H1 (cell line): ENCODE results near the gene FOXN1. TPM values are rescaled to one million over a fixed set of nuclear protein-coding genes. Genes with fewer than 3 reads are reported as not detected.

Source experiments
- CTCF ChIA-PET: fragments of 300-600 bp; sonication (Branson Sonifier 250); formaldehyde crosslinking; loops from one replicate; lab custom pipeline; 2021; ENCODE audit not compliant: partially characterized antibody; lab: Charles Lee
- POLR2A ChIA-PET: fragments of 300-600 bp; sonication (Branson Sonifier 250); formaldehyde crosslinking; loops from one replicate; lab custom pipeline; 2021; ENCODE audit warnings: inconsistent platforms; ENCODE audit not compliant: partially characterized antibody; lab: Charles Lee
- DNase-seq, 2 experiments: peaks; one replicate each; pipeline versions ENCODE4 v3.0.0 to v3.0.0-alpha.2; 2010 to 2022; ENCODE audit warnings: low spot score in 2 of 2, low read depth in 1 of 2, mixed read lengths in 1 of 2
- FAIRE-seq: peaks from 2 replicates; lab custom pipeline; 2011; peaks lifted over from hg19 to GRCh38; lab: Jason Lieb, UNC
- H2AFZ ChIP-seq: 2 replicates; pipeline ENCODE4 v1.8.1; 2012; ENCODE audit warnings: low read length, inconsistent platforms
- H2AK5ac ChIP-seq: 2 replicates; pipeline ENCODE4 v1.6.1; 2013; ENCODE audit warnings: low read depth, low read length
- H2BK120ac ChIP-seq: replicated peaks from 2 replicates; pipeline ENCODE3; 2013; ENCODE audit warnings: low read depth, low read length, inconsistent platforms
- H2BK12ac ChIP-seq: 2 replicates; pipeline ENCODE4 v1.6.1; 2013; ENCODE audit warnings: low read depth, low read length
- H2BK15ac ChIP-seq: 2 replicates; pipeline ENCODE4 v1.6.1; 2013; ENCODE audit warnings: low read length
- H2BK20ac ChIP-seq: 2 replicates; pipeline ENCODE4 v1.6.1; 2013; ENCODE audit warnings: low read length
- H2BK5ac ChIP-seq: 2 replicates; pipeline ENCODE4 v1.6.1; 2013; ENCODE audit warnings: low read depth, low read length
- H3K14ac ChIP-seq: 2 replicates; pipeline ENCODE4 v1.6.1; 2013; ENCODE audit warnings: inconsistent platforms; ENCODE audit not compliant: insufficient read length
- H3K18ac ChIP-seq: 2 replicates; pipeline ENCODE4 v1.6.1; 2013; ENCODE audit warnings: low read length; ENCODE audit errors: extremely low read depth
- H3K23ac ChIP-seq: 2 replicates; pipeline ENCODE4 v1.6.1; 2013; ENCODE audit warnings: inconsistent platforms; ENCODE audit not compliant: insufficient read length
- H3K23me2 ChIP-seq: 2 replicates; pipeline ENCODE4 v1.6.1; 2013; ENCODE audit warnings: low read depth, low read length
- H3K27ac ChIP-seq: 2 replicates; pipeline ENCODE4 v1.6.1; 2011; ENCODE audit warnings: low read depth, low read length, inconsistent platforms
- H3K27me3 ChIP-seq, 4 experiments: replicated peaks in 1 of 4; 1 replicate in 1 of 4; 2 replicates in 3 of 4; pipeline versions ENCODE4 v1.6.1 to v1.8.1; 2011 to 2013; ENCODE audit warnings: low read length in 3 of 4, mild to moderate bottlenecking in 3 of 4, inconsistent platforms in 2 of 4, mixed read lengths in 2 of 4, moderate library complexity in 1 of 4; ENCODE audit not compliant: control insufficient read depth in 3 of 4, insufficient read depth in 3 of 4; ENCODE audit errors: extremely low read depth in 1 of 4
- H3K36me3 ChIP-seq, 4 experiments: 2 replicates each; pipeline versions ENCODE4 v1.6.1 to v1.8.1; 2011 to 2013; ENCODE audit warnings: mild to moderate bottlenecking in 4 of 4, low read length in 3 of 4, moderate library complexity in 2 of 4, control low read depth in 1 of 4, inconsistent platforms in 1 of 4; ENCODE audit not compliant: insufficient read depth in 4 of 4, control insufficient read depth in 2 of 4
- H3K4ac ChIP-seq: replicated peaks from 2 replicates; pipeline ENCODE3; 2013; ENCODE audit warnings: low read length, low read depth, mixed read lengths, inconsistent platforms; ENCODE audit not compliant: insufficient read length
- H3K4me1 ChIP-seq, 4 experiments: replicated peaks in 1 of 4; 1 replicate in 1 of 4; 2 replicates in 3 of 4; pipeline versions ENCODE4 v1.6.1 to v1.8.1; 2011 to 2013; ENCODE audit warnings: low read length in 3 of 4, inconsistent platforms in 2 of 4, mixed read lengths in 1 of 4; ENCODE audit not compliant: insufficient read depth in 4 of 4, control insufficient read depth in 3 of 4
- H3K4me2 ChIP-seq, 2 experiments: 2 replicates each; pipeline versions ENCODE4 v1.6.1 to v1.8.1; 2011 to 2013; ENCODE audit warnings: low read depth in 2 of 2, low read length in 2 of 2, control low read depth in 1 of 2, inconsistent platforms in 1 of 2, mild to moderate bottlenecking in 1 of 2; ENCODE audit not compliant: insufficient read depth in 1 of 2
- H3K4me3 ChIP-seq, 4 experiments: fragments of 200-600, 300-600 bp in 1 of 4; sonication (generic), shearing (Covaris generic), sonication (Bioruptor Twin) in 1 of 4; 2 replicates each; pipeline versions ENCODE4 v1.5.1 to v1.8.1; 2011 to 2016; ENCODE audit warnings: low read length in 4 of 4, low read depth in 3 of 4, control low read depth in 2 of 4, inconsistent platforms in 2 of 4, mild to moderate bottlenecking in 2 of 4, mixed read lengths in 1 of 4, moderate library complexity in 1 of 4; ENCODE audit not compliant: insufficient read depth in 2 of 4; ENCODE audit errors: extremely low read depth in 1 of 4
- H3K56ac ChIP-seq: replicated peaks from 2 replicates; pipeline ENCODE3; 2013; ENCODE audit warnings: low read depth, mild to moderate bottlenecking, mixed read lengths, low read length, inconsistent platforms; ENCODE audit not compliant: insufficient read length
- H3K79me1 ChIP-seq: 2 replicates; pipeline ENCODE4 v1.6.1; 2013; ENCODE audit warnings: low read depth, low read length, control low read depth
- H3K79me2 ChIP-seq, 2 experiments: 2 replicates each; pipeline versions ENCODE4 v1.6.1 to v1.8.1; 2012 to 2013; ENCODE audit warnings: low read length in 2 of 2, mild to moderate bottlenecking in 2 of 2, inconsistent platforms in 1 of 2; ENCODE audit not compliant: insufficient read depth in 2 of 2, control insufficient read depth in 1 of 2
- H3K9ac ChIP-seq, 4 experiments: replicated peaks in 1 of 4; 1 replicate in 1 of 4; 2 replicates in 3 of 4; pipeline versions ENCODE4 v1.6.1 to v1.8.1; 2011 to 2013; ENCODE audit warnings: low read depth in 3 of 4, low read length in 3 of 4, control low read depth in 2 of 4, mild to moderate bottlenecking in 2 of 4, moderate library complexity in 2 of 4, inconsistent platforms in 1 of 4; ENCODE audit errors: extremely low read depth in 1 of 4
- H3K9me3 ChIP-seq, 2 experiments: 2 replicates each; pipeline versions ENCODE4 v1.6.1 to v1.8.1; 2012 to 2013; ENCODE audit warnings: mild to moderate bottlenecking in 2 of 2, moderate library complexity in 2 of 2, control low read depth in 1 of 2, inconsistent platforms in 1 of 2, low read depth in 1 of 2, low read length in 1 of 2, mixed read lengths in 1 of 2; ENCODE audit not compliant: insufficient read depth in 2 of 2
- H4K20me1 ChIP-seq, 2 experiments: replicated peaks in 1 of 2; 2 replicates each; pipeline versions ENCODE3 to v1.8.1; 2011 to 2013; ENCODE audit warnings: inconsistent platforms in 2 of 2, low read length in 2 of 2, mild to moderate bottlenecking in 1 of 2; ENCODE audit not compliant: insufficient read depth in 2 of 2, control insufficient read depth in 1 of 2
- H4K5ac ChIP-seq: 2 replicates; pipeline ENCODE4 v1.6.1; 2013; ENCODE audit warnings: low read length, low read depth, mixed read lengths, inconsistent platforms; ENCODE audit not compliant: insufficient read length
- H4K8ac ChIP-seq: 2 replicates; pipeline ENCODE4 v1.8.0; 2013; ENCODE audit warnings: mild to moderate bottlenecking, moderate library complexity, low read length, inconsistent platforms; ENCODE audit not compliant: insufficient read depth; ENCODE audit errors: extremely low read depth
- H4K91ac ChIP-seq: replicated peaks from 2 replicates; pipeline ENCODE3; 2013; ENCODE audit warnings: low read length, mixed read lengths, inconsistent platforms; ENCODE audit not compliant: insufficient read length
- BCL11A ChIP-seq, 2 experiments: IDR thresholded peaks; one replicate each; pipeline ENCODE4 v1.6.1; 2011; ENCODE audit warnings: low read depth in 2 of 2, low read length in 2 of 2, mild to moderate bottlenecking in 2 of 2
- CBX8 ChIP-seq: fragments of 300-800, 300-1000 bp; sonication (generic); IDR thresholded peaks from 2 replicates; pipeline ENCODE4 v1.7.1; 2016; ENCODE audit warnings: low read depth, low read length, borderline replicate concordance
- CTCF ChIP-seq, 3 experiments: IDR thresholded peaks; 1 replicate in 2 of 3; 2 replicates in 1 of 3; pipeline versions ENCODE4 v1.5.1 to v1.6.1; 2011; ENCODE audit warnings: low read length in 3 of 3, mild to moderate bottlenecking in 3 of 3, inconsistent platforms in 2 of 3, low read depth in 1 of 3, moderate library complexity in 1 of 3; ENCODE audit not compliant: insufficient read depth in 1 of 3; ENCODE audit errors: control extremely low read depth in 1 of 3
- EP300 ChIP-seq, 2 experiments: IDR thresholded peaks; 1 replicate in 1 of 2; 2 replicates in 1 of 2; pipeline ENCODE4 v1.6.1; 2011 to 2012; ENCODE audit warnings: low read depth in 2 of 2, low read length in 2 of 2, mild to moderate bottlenecking in 2 of 2, borderline replicate concordance in 1 of 2, inconsistent platforms in 1 of 2, moderate library complexity in 1 of 2
- GTF2F1 ChIP-seq: IDR thresholded peaks from 2 replicates; pipeline ENCODE4 v1.6.1; 2012; ENCODE audit warnings: low read depth, low read length, improper control_type of control experiment, borderline replicate concordance
- RFX5 ChIP-seq: IDR thresholded peaks from 2 replicates; pipeline ENCODE4 v1.6.1; 2011; ENCODE audit warnings: low read depth, low read length, improper control_type of control experiment, borderline replicate concordance
- RXRA ChIP-seq: IDR thresholded peaks from 2 replicates; pipeline ENCODE4 v1.6.1; 2011; ENCODE audit warnings: low read depth, mild to moderate bottlenecking, low read length, moderate library complexity; ENCODE audit not compliant: insufficient read depth
- SAP30 ChIP-seq: fragments of 300-600 bp; sonication (generic); IDR thresholded peaks from 2 replicates; pipeline ENCODE4 v1.7.1; 2012; ENCODE audit warnings: low read length, moderate library complexity, mild to moderate bottlenecking, inconsistent platforms; ENCODE audit not compliant: insufficient read depth, insufficient replicate concordance
- SP2 ChIP-seq: IDR thresholded peaks from 2 replicates; pipeline ENCODE4 v1.6.1; 2012; ENCODE audit warnings: mild to moderate bottlenecking, low read length, inconsistent platforms
- SP4 ChIP-seq: IDR thresholded peaks from 2 replicates; pipeline ENCODE4 v1.6.1; 2012; ENCODE audit warnings: low read length, inconsistent platforms
- WGBS, 2 experiments: shearing (Covaris generic) in 1 of 2; methylation state at CpG; one replicate each; pipeline versions ENCODE4 v1.1.6 to v1.1.7; 2013 to 2015; ENCODE audit warnings: low lambda C conversion rate in 2 of 2, mixed read lengths in 2 of 2, inconsistent platforms in 1 of 2, low coverage in 1 of 2, missing lambda C conversion rate in 1 of 2; ENCODE audit not compliant: insufficient replicate concordance in 2 of 2, insufficient coverage in 1 of 2, insufficient read length in 1 of 2; ENCODE audit errors: extremely low coverage in 1 of 2, missing lambda C conversion rate in 1 of 2; 5-methylcytosine and 5-hydroxymethylcytosine counted together
- polyA plus RNA-seq, 7 experiments: library from polyadenylated mRNA; depleted of rRNA in 3 of 7; stranded (reverse) in 5 of 7; unstranded in 2 of 7; fragments of >200 nt in 5 of 7; fragments of 200-250 nt in 2 of 7; gene quantifications; 1 replicate in 5 of 7; 2 replicates in 1 of 7; 4 replicates in 1 of 7; pipeline versions ENCODE4 v1.2.1 to v1.2.3, GENCODE V29; 2011 to 2013; ENCODE audit warnings: missing spikeins in 2 of 7, mixed read lengths in 2 of 7
- total RNA-seq: library from RNA; stranded (reverse); fragmentation: NEBNext Ultra II Directional; extraction: Animal tissue kit (Norgen Biotek cat#: 25700); gene quantifications from 2 replicates; pipeline ENCODE4 v1.2.1, GENCODE V29; 2021

FOXN1 gene
- total and polyA plus RNA-seq, 2 of the 8 experiments (the other 6 are each of a cell fraction or from before 2014, with no cell fraction given) = not detected

- no peak overlapping the region for H3K14ac ChIP-seq
- no peaks in the 10 kb centered on the region for H3K36me3 ChIP-seq
- H4K8ac ChIP-seq = no peak overlapping the region
- 0 out of 2 replicates have a peak overlapping the region, but pooled peaks have one; percentile 1 for H2AFZ ChIP-seq
- H3K9me3 ChIP-seq = no peaks in the 10 kb centered on the region
- WGBS, 2 experiments = 81% methylated on average over 7 of the region's 7 CpGs; no CpG with 5 or more reads in 1 of the 2 experiments
- H2BK12ac ChIP-seq = no peak overlapping the region
- no peak overlapping the region for H3K4me3 ChIP-seq
- CTCF ChIA-PET = interaction anchor here (1.0 to 1.5 kb wide), 2 partner anchors 16 to 70 kb away, joined by 3 to 4 read pairs; no protein-coding TSS in a partner anchor
- H3K79me2 ChIP-seq = no peaks in the 10 kb centered on the region
- H3K23me2 ChIP-seq = peaks cover 2% of the 10 kb centered on the region; the same call in 1 of the 2 replicates
- no peak overlapping the region for H2BK20ac ChIP-seq
- H2BK120ac ChIP-seq = no peak overlapping the region
- H3K23ac ChIP-seq = no peak overlapping the region
- no peaks in the 10 kb centered on the region; a peak in 2 of 7 replicates for H3K27me3 ChIP-seq
- TF ChIP-seq RFX5 = no peak
- TF ChIP-seq SAP30 = no peak
- no peak for TF ChIP-seq SP4
- TF ChIP-seq EP300 (IDR thresholded peaks at IDR 0.05; ENCODE audit: borderline replicate concordance in 1 of 2, low read depth in 2 of 2, low read length in 2 of 2) = no peak
- TF ChIP-seq CBX8 = no peak
- TF ChIP-seq SP2 = no peak
- TF ChIP-seq RXRA = no peak
- TF ChIP-seq CTCF (IDR thresholded peaks at IDR 0.05; ENCODE audit: control extremely low read depth in 1 of 3, insufficient read depth in 1 of 3, low read depth in 1 of 3, low read length in 3 of 3) = no peak
- TF ChIP-seq GTF2F1 = no peak
- TF ChIP-seq BCL11A (IDR thresholded peaks at IDR 0.05; ENCODE audit: low read depth in 2 of 2, low read length in 2 of 2) = no peak
- H3K18ac ChIP-seq = no peak overlapping the region
- no peak overlapping the region for H4K91ac ChIP-seq
- H3K4ac ChIP-seq = no peak overlapping the region
- POLR2A ChIA-PET = no interaction called here
- H3K27ac ChIP-seq = no peak overlapping the region
- H3K56ac ChIP-seq = no peak overlapping the region
- H3K4me1 ChIP-seq = peaks cover 0 to 3% (median under 1%) of the 10 kb centered on the region in 4 experiments; a peak in 1 of 7 replicates
- no peak overlapping the region for H3K9ac ChIP-seq
- no peak overlapping the region for H3K4me2 ChIP-seq
- DNase-seq (peak in 1 of 2 experiments; percentile 27), FAIRE-seq (no peak)
- no peak overlapping the region for H2BK5ac ChIP-seq
- no peaks in the 10 kb centered on the region for H3K79me1 ChIP-seq
- no peak overlapping the region for H2AK5ac ChIP-seq
- no peak overlapping the region for H2BK15ac ChIP-seq
- H4K5ac ChIP-seq = no peak overlapping the region
- H4K20me1 ChIP-seq = no peaks in the 10 kb centered on the region
Measured at GRCh38 chr17:28470266-28470913, 35.8 kb upstream of the FOXN1 start.
